K562 (cell line): ENCODE measurements around the gene TFPT. TPM values are rescaled to one million over a fixed set of nuclear protein-coding genes. Genes with fewer than 3 reads are reported as not detected.

Experiments
- C11orf30 ChIP-seq: fragments of 450-650 bp; IDR thresholded peaks from 2 replicates; pipeline ENCODE4 v1.6.1; 2016; ENCODE audit warnings: low read depth, mild to moderate bottlenecking
- HMBOX1 ChIP-seq: sonication (generic); IDR thresholded peaks from 2 replicates; pipeline ENCODE4 v1.6.1; 2016
- LEF1 ChIP-seq: fragments of 450-650 bp; IDR thresholded peaks from 2 replicates; pipeline ENCODE4 v1.6.1; 2016; ENCODE audit warnings: mild to moderate bottlenecking
- NR0B1 ChIP-seq: fragments of 450-650 bp; IDR thresholded peaks from one replicate; pipeline ENCODE4 v1.6.1; 2018; ENCODE audit warnings: mild to moderate bottlenecking, moderate library complexity; ENCODE audit not compliant: partially characterized antibody
- PKNOX1 ChIP-seq: fragments of 450-650 bp; IDR thresholded peaks from 2 replicates; pipeline ENCODE4 v1.6.1; 2016
- POLR3A ChIP-seq: IDR thresholded peaks from 2 replicates; pipeline ENCODE4 v1.6.1; 2011; ENCODE audit warnings: borderline replicate concordance, mild to moderate bottlenecking, moderate library complexity; ENCODE audit not compliant: insufficient read length, insufficient read depth; ENCODE audit errors: extremely low read depth
- RBFOX2 ChIP-seq: fragments of 200-400 bp; formaldehyde crosslinking; IDR thresholded peaks from 2 replicates; pipeline ENCODE4 v1.6.1; 2017; ENCODE audit warnings: low read depth, mild to moderate bottlenecking, low read length, moderate library complexity
- TCF15 ChIP-seq: fragments of 250-450 bp; sonication (Bioruptor Pico); IDR thresholded peaks from 2 replicates; pipeline ENCODE4 v1.8.0; 2022; ENCODE audit warnings: moderate library complexity, mild to moderate bottlenecking, inconsistent platforms
- polyA plus RNA-seq, 8 experiments: library from polyadenylated mRNA; depleted of rRNA in 4 of 8; stranded (reverse) in 5 of 8; unstranded in 3 of 8; fragments of >200 nt; fragmentation: Nextera tagmentation in 2 of 8; fragmentation: Illumina TruSeq in 1 of 8; extraction: Ambion mirVana in 2 of 8; extraction: Trizol in 1 of 8; gene quantifications; 2 replicates each; pipeline versions ENCODE4 v1.2.1 to v1.2.3, GENCODE V29; 2011 to 2014; ENCODE audit warnings: inconsistent platforms in 1 of 8, missing spikeins in 1 of 8
- total RNA-seq, 7 experiments: library from RNA; depleted of rRNA in 6 of 7; stranded (reverse); fragments of >200 nt in 6 of 7; fragmentation: Illumina TruSeq in 2 of 7; extraction: Trizol in 2 of 7; gene quantifications; 2 replicates each; pipeline versions ENCODE4 v1.2.1 to v1.2.3, GENCODE V29; 2011 to 2021; ENCODE audit warnings: low replicate concordance in 1 of 7
- TF ChIP-seq, protein P1 (sequence below), 2 experiments: fragments of 450-650 bp; IDR thresholded peaks; 2 replicates each; pipeline ENCODE4 v1.6.1; 2018; ENCODE audit warnings: mild to moderate bottlenecking in 2 of 2, low read depth in 1 of 2; ENCODE audit not compliant: partially characterized antibody in 2 of 2
- TF ChIP-seq, protein P2 (sequence below): fragments of 450-650 bp; IDR thresholded peaks from 2 replicates; pipeline ENCODE4 v1.6.1; 2014; ENCODE audit warnings: low read depth, mild to moderate bottlenecking, moderate library complexity, borderline replicate concordance

The TFPT gene
- total and polyA plus RNA-seq, 9 of the 15 experiments (the other 6 are each of a cell fraction or from before 2014, with no cell fraction given), result 0.72 to 16.4 (median 9.2) TPM

DNA sequence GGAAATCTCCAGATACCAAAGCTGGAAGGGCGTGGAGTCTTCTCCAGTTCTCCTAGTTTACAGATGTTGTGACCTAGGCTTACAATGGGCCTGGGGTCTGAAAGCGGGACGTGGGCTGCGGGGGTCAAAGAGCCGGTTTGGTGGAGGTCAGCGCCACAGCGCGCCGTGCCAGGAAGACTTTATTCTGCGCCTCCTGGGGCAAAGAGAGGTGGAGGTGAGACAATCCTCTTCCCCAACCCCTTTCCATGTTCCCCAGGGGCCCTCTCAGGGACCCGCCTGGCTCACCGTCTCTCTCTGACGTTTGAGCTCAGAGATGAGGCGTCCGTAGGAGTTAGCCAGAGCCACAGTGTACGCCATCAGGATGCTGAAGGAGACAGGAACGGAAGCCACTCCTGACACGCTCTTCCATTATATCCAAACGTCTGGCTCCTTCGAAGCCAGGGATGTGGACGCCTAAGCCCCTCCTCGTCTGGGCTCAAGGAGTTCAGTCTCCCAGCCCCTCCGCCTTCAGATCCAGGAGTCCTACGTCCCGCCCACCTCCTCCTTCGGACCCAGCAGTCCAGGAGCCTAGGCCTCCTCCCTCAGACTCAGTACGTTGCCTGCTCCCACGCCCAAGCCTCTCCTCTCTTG is 44.8 kb upstream of the TFPT start (continued):
- no peak for TF ChIP-seq POLR3A
- no peak for TF ChIP-seq PKNOX1
- no peak for TF ChIP-seq C11orf30
- no peak for TF ChIP-seq RBFOX2
- no peak for TF ChIP-seq LEF1
- TF ChIP-seq, protein P1, sequence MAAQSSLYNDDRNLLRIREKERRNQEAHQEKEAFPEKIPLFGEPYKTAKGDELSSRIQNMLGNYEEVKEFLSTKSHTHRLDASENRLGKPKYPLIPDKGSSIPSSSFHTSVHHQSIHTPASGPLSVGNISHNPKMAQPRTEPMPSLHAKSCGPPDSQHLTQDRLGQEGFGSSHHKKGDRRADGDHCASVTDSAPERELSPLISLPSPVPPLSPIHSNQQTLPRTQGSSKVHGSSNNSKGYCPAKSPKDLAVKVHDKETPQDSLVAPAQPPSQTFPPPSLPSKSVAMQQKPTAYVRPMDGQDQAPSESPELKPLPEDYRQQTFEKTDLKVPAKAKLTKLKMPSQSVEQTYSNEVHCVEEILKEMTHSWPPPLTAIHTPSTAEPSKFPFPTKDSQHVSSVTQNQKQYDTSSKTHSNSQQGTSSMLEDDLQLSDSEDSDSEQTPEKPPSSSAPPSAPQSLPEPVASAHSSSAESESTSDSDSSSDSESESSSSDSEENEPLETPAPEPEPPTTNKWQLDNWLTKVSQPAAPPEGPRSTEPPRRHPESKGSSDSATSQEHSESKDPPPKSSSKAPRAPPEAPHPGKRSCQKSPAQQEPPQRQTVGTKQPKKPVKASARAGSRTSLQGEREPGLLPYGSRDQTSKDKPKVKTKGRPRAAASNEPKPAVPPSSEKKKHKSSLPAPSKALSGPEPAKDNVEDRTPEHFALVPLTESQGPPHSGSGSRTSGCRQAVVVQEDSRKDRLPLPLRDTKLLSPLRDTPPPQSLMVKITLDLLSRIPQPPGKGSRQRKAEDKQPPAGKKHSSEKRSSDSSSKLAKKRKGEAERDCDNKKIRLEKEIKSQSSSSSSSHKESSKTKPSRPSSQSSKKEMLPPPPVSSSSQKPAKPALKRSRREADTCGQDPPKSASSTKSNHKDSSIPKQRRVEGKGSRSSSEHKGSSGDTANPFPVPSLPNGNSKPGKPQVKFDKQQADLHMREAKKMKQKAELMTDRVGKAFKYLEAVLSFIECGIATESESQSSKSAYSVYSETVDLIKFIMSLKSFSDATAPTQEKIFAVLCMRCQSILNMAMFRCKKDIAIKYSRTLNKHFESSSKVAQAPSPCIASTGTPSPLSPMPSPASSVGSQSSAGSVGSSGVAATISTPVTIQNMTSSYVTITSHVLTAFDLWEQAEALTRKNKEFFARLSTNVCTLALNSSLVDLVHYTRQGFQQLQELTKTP (IDR thresholded peaks at IDR 0.05; ENCODE audit: low read depth in 1 of 2, partially characterized antibody in 2 of 2), result no peak
- TF ChIP-seq HMBOX1, result no peak
- TF ChIP-seq TCF15 (CRISPR knock-in tag), result no peak
- no peak for TF ChIP-seq NR0B1
- TF ChIP-seq, protein P2, sequence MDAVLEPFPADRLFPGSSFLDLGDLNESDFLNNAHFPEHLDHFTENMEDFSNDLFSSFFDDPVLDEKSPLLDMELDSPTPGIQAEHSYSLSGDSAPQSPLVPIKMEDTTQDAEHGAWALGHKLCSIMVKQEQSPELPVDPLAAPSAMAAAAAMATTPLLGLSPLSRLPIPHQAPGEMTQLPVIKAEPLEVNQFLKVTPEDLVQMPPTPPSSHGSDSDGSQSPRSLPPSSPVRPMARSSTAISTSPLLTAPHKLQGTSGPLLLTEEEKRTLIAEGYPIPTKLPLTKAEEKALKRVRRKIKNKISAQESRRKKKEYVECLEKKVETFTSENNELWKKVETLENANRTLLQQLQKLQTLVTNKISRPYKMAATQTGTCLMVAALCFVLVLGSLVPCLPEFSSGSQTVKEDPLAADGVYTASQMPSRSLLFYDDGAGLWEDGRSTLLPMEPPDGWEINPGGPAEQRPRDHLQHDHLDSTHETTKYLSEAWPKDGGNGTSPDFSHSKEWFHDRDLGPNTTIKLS, result 0 out of 2 replicates have a peak, but pooled peaks have one; percentile 12
